Measurements from ENCODE around the gene DNAJC12. TPM values are rescaled to one million over a fixed set of nuclear protein-coding genes. Genes with fewer than 3 reads are reported as not detected.
"Not testable (repeated sequence)": the region's sequence is repeated elsewhere in the genome, so short reads cannot be mapped to it uniquely, and the experiment has no call there.

DNAJC12 gene
- total RNA-seq, 1 donor from 2014 or later = 0.17 TPM

GRCh38 chr10:67839951-67840350 is 2.0 kb upstream of the DNAJC12 start:
- H3K4me3 ChIP-seq (ENCODE audit: low read depth, low read length) = no peak overlapping the region
- no peak for TF ChIP-seq CTCF (conservative IDR thresholded peaks at IDR 0.05; ENCODE audit: low read depth, low read length)
- DNase-seq (ENCODE audit: low read depth) = no peak

GRCh38 chr10:67839511-67839910 is 1.5 kb upstream of the DNAJC12 start:
- not testable (repeated sequence) for DNase-seq (ENCODE audit: low read depth)

GRCh38 chr10:67836972-67837371 is 1.0 kb downstream of the DNAJC12 start:
- no peak for DNase-seq (ENCODE audit: low read depth)
- peak overlapping the region; percentile 52 for H3K4me3 ChIP-seq (ENCODE audit: low read depth, low read length)
- no peak for TF ChIP-seq CTCF (conservative IDR thresholded peaks at IDR 0.05; ENCODE audit: low read depth, low read length)

More at GRCh38 chr10:67839511-67839910, 1.5 kb upstream of the DNAJC12 start:
- not testable (repeated sequence) for H3K4me3 ChIP-seq (ENCODE audit: low read depth, low read length)

- H3K4me3 ChIP-seq (ENCODE audit: low read depth, low read length) = no peak overlapping the region
- no peak for TF ChIP-seq CTCF (conservative IDR thresholded peaks at IDR 0.05; ENCODE audit: low read depth, low read length)
- DNase-seq (ENCODE audit: low read depth) = no peak
Measured at GRCh38 chr10:67836488-67836887, 1.5 kb downstream of the DNAJC12 start.

GRCh38 chr10:67835541-67836394 is 2.2 kb downstream of the DNAJC12 start:
- not testable (repeated sequence) for H3K4me3 ChIP-seq (ENCODE audit: low read depth, low read length); DNase-seq (ENCODE audit: low read depth)

- DNase-seq (ENCODE audit: low read depth) = no peak
- no peak for TF ChIP-seq CTCF (conservative IDR thresholded peaks at IDR 0.05; ENCODE audit: low read depth, low read length)
- H3K4me3 ChIP-seq (ENCODE audit: low read depth, low read length) = no peak overlapping the region
Measured at GRCh38 chr10:67834375-67834774, 3.6 kb downstream of the DNAJC12 start.

- no peak for DNase-seq (ENCODE audit: low read depth)
- no peak for TF ChIP-seq CTCF (conservative IDR thresholded peaks at IDR 0.05; ENCODE audit: low read depth, low read length)
- no peak overlapping the region for H3K4me3 ChIP-seq (ENCODE audit: low read depth, low read length)
Measured at GRCh38 chr10:67827811-67828210, 10.2 kb downstream of the DNAJC12 start.

GRCh38 chr10:67819768-67820204 is 18.2 kb downstream of the DNAJC12 start:
- peak; percentile 91 for DNase-seq (ENCODE audit: low read depth)
- no peak overlapping the region for H3K4me3 ChIP-seq (ENCODE audit: low read depth, low read length)

More at GRCh38 chr10:67819768-67820204, 18.2 kb downstream of the DNAJC12 start:
- no peak for TF ChIP-seq CTCF (conservative IDR thresholded peaks at IDR 0.05; ENCODE audit: low read depth, low read length)
